GM23338 (cell line): ENCODE results near the gene ALOX12. TPM values are rescaled to one million over a fixed set of nuclear protein-coding genes. Genes with fewer than 3 reads are reported as not detected.

Experiments
- ATAC-seq: fragments of 200-7000 bp; cut with Tn5 transposase; 3 replicates; pipeline ENCODE4 v1.9.1; 2020
- DNase-seq: peaks from one replicate; pipeline ENCODE4 v3.0.0-alpha.2; 2015; ENCODE audit warnings: low spot score
- H2AFZ ChIP-seq: fragments of 200-600 bp; sonication (generic); 2 replicates; pipeline ENCODE4 v1.8.0; 2016; ENCODE audit warnings: antibody characterized with exemption, mild to moderate bottlenecking, moderate library complexity
- H3F3A ChIP-seq: fragments of 200-600 bp; sonication (generic); replicated peaks from 2 replicates; pipeline ENCODE4 v1.8.0; 2017; ENCODE audit warnings: antibody characterized with exemption, mixed run types, low read depth
- H3K27ac ChIP-seq: fragments of 200-600 bp; sonication (generic); 2 replicates; pipeline ENCODE4 v1.6.1; 2016; ENCODE audit warnings: low read depth
- H3K27me3 ChIP-seq: fragments of 200-600 bp; sonication (generic); 2 replicates; pipeline ENCODE4 v1.8.0; 2016; ENCODE audit warnings: mild to moderate bottlenecking, mixed run types, moderate library complexity; ENCODE audit not compliant: insufficient read depth
- H3K36me3 ChIP-seq: fragments of 200-600 bp; sonication (generic); 2 replicates; pipeline ENCODE4 v1.8.0; 2016; ENCODE audit warnings: mild to moderate bottlenecking; ENCODE audit not compliant: insufficient read depth
- H3K4me1 ChIP-seq: fragments of 200-600 bp; sonication (generic); 2 replicates; pipeline ENCODE4 v1.8.0; 2016; ENCODE audit warnings: mild to moderate bottlenecking, moderate library complexity; ENCODE audit not compliant: insufficient read depth
- H3K4me2 ChIP-seq: fragments of 200-600 bp; sonication (generic); 2 replicates; pipeline ENCODE4 v1.7.1; 2017; ENCODE audit warnings: mixed run types
- H3K4me3 ChIP-seq: fragments of 200-600 bp; sonication (generic); 2 replicates; pipeline ENCODE4 v1.6.1; 2016; ENCODE audit warnings: mixed run types
- H3K79me2 ChIP-seq: fragments of 200-600 bp; sonication (generic); replicated peaks from 2 replicates; pipeline ENCODE4 v1.8.0; 2017; ENCODE audit warnings: mild to moderate bottlenecking; ENCODE audit not compliant: insufficient read depth
- H3K9me2 ChIP-seq: fragments of 200-600 bp; sonication (generic); 2 replicates; pipeline ENCODE4 v1.8.0; 2017; ENCODE audit not compliant: insufficient read depth
- H4K20me1 ChIP-seq: fragments of 200-600 bp; sonication (generic); replicated peaks from 2 replicates; pipeline ENCODE4 v1.8.0; 2017; ENCODE audit warnings: mild to moderate bottlenecking; ENCODE audit not compliant: insufficient read depth
- H3K27ac Mint-ChIP-seq: 2 replicates; pipeline ENCODE4 v1.8.0; 2020; ENCODE audit warnings: inconsistent platforms, mild to moderate bottlenecking, moderate library complexity, mixed read lengths
- H3K27me3 Mint-ChIP-seq: 3 replicates; pipeline ENCODE4 v1.8.0; 2022; ENCODE audit warnings: low read depth, mild to moderate bottlenecking, moderate library complexity, mixed read lengths, inconsistent platforms; ENCODE audit not compliant: insufficient read depth, poor library complexity
- H3K36me3 Mint-ChIP-seq: 3 replicates; pipeline ENCODE4 v1.8.0; 2021; ENCODE audit warnings: low read depth, mild to moderate bottlenecking, inconsistent platforms, moderate library complexity, mixed read lengths
- H3K4me1 Mint-ChIP-seq: 3 replicates; pipeline ENCODE4 v1.8.0; 2020; ENCODE audit warnings: mild to moderate bottlenecking, inconsistent platforms, mixed read lengths
- H3K4me3 Mint-ChIP-seq: 3 replicates; pipeline ENCODE4 v1.8.0; 2021; ENCODE audit warnings: moderate library complexity, mild to moderate bottlenecking, inconsistent platforms, mixed read lengths
- H3K9me3 Mint-ChIP-seq: 3 replicates; pipeline ENCODE4 v1.8.0; 2020; ENCODE audit warnings: moderate library complexity, mild to moderate bottlenecking, inconsistent platforms, mixed read lengths
- CREB1 ChIP-seq: fragments of 250-450 bp; sonication (Bioruptor Pico); IDR thresholded peaks from 2 replicates; pipeline ENCODE4 v1.5.0; 2020; ENCODE audit warnings: low read depth, mild to moderate bottlenecking, moderate library complexity
- ETS1 ChIP-seq: IDR thresholded peaks from 2 replicates; pipeline ENCODE4 v1.6.1; 2016; ENCODE audit warnings: antibody characterized with exemption
- EZH2 ChIP-seq: fragments of 200-600 bp; sonication (generic); IDR thresholded peaks from one replicate; pipeline ENCODE4 v1.8.0; 2017; ENCODE audit warnings: antibody characterized with exemption, mild to moderate bottlenecking, low read depth; ENCODE audit not compliant: unreplicated experiment
- EZH2phosphoT487 ChIP-seq: fragments of 200-600 bp; sonication (generic); IDR thresholded peaks from one replicate; pipeline ENCODE4 v1.8.1; 2018; ENCODE audit warnings: antibody characterized with exemption; ENCODE audit not compliant: unreplicated experiment
- JUNB ChIP-seq: IDR thresholded peaks from one replicate; pipeline ENCODE4 v1.6.1; 2016; ENCODE audit warnings: antibody characterized with exemption; ENCODE audit not compliant: unreplicated experiment
- NANOG ChIP-seq: IDR thresholded peaks from 2 replicates; pipeline ENCODE4 v1.6.1; 2016; ENCODE audit warnings: antibody characterized with exemption, borderline replicate concordance
- POLR2AphosphoS5 ChIP-seq: IDR thresholded peaks from 2 replicates; pipeline ENCODE4 v1.6.1; 2016; ENCODE audit warnings: antibody characterized with exemption, low read depth
- STAT1 ChIP-seq: IDR thresholded peaks from one replicate; pipeline ENCODE4 v1.6.1; 2016; ENCODE audit warnings: antibody characterized with exemption; ENCODE audit not compliant: unreplicated experiment
- ZNF114 ChIP-seq: fragments of 250-450 bp; sonication (Bioruptor Pico); IDR thresholded peaks from 2 replicates; pipeline ENCODE4 v1.5.0; 2020; ENCODE audit warnings: mild to moderate bottlenecking, moderate library complexity
- ZNF331 ChIP-seq: fragments of 250-450 bp; sonication (Bioruptor Pico); IDR thresholded peaks from 2 replicates; pipeline ENCODE4 v1.5.0; 2020; ENCODE audit warnings: low read depth, mild to moderate bottlenecking, moderate library complexity
- ZNF462 ChIP-seq: fragments of 250-450 bp; sonication (Bioruptor Pico); IDR thresholded peaks from 2 replicates; pipeline ENCODE4 v1.5.0; 2020; ENCODE audit warnings: mild to moderate bottlenecking, moderate library complexity
- polyA plus RNA-seq: library from polyadenylated mRNA; unstranded; fragments of >200 nt; fragmentation: Nextera tagmentation; extraction: Ambion mirVana; gene quantifications from 2 replicates; pipeline ENCODE4 v1.2.1, GENCODE V29; 2016
- total RNA-seq: library from RNA; depleted of rRNA; stranded (reverse); fragments of >200 nt; shearing (Covaris generic); gene quantifications from 2 replicates; pipeline ENCODE4 v1.2.3, GENCODE V29; 2014
- TF ChIP-seq, protein P1 (sequence below): IDR thresholded peaks from one replicate; pipeline ENCODE4 v1.6.1; 2018; ENCODE audit warnings: antibody characterized with exemption; ENCODE audit not compliant: unreplicated experiment
- TF ChIP-seq, protein P2 (sequence below), 2 experiments: fragments of 200-600 bp in 1 of 2; sonication (generic) in 1 of 2; conservative IDR thresholded peaks; 2 replicates each; pipeline versions ENCODE4 v1.5.1 to v1.6.1; 2016 to 2017; ENCODE audit warnings: antibody characterized with exemption in 2 of 2, low read depth in 2 of 2, mild to moderate bottlenecking in 2 of 2, moderate library complexity in 1 of 2

The ALOX12 gene
- total and polyA plus RNA-seq, 2 experiments from 2014 or later: 1.2 to 1.8 TPM

DNA sequence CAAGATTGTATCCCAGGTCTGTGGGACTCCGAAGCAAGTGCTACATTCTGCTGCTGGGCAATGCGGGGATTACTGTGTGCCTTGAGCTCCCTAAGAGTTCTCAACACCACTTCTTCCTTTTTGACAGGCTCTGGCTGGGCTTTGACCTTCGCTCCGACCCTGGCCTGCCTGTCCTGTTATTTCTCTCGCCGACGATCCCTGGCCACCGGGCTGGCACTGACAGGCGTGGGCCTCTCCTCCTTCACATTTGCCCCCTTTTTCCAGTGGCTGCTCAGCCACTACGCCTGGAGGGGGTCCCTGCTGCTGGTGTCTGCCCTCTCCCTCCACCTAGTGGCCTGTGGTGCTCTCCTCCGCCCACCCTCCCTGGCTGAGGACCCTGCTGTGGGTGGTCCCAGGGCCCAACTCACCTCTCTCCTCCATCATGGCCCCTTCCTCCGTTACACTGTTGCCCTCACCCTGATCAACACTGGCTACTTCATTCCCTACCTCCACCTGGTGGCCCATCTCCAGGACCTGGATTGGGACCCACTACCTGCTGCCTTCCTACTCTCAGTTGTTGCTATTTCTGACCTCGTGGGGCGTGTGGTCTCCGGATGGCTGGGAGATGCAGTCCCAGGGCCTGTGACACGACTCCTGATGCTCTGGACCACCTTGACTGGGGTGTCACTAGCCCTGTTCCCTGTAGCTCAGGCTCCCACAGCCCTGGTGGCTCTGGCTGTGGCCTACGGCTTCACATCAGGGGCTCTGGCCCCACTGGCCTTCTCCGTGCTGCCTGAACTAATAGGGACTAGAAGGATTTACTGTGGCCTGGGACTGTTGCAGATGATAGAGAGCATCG, 42.4 kb downstream of the ALOX12 start:
- Mint-ChIP-seq H3K4me1 (peaks cover 27% of the 10 kb centered on the region), H3K9me3 (no peaks in the 10 kb centered on the region), H3K27ac (no peak overlapping the region), H3K4me3 (peak overlapping the region; percentile 8; the same call in 1 of the 3 replicates), H3K27me3 (peaks cover 26% of the 10 kb centered on the region), H3K36me3 (peaks cover 3% of the 10 kb centered on the region; the same call in 1 of the 3 replicates)
- Histone ChIP-seq H4K20me1 (peaks cover 6% of the 10 kb centered on the region), H3K79me2 (no peaks in the 10 kb centered on the region), H3F3A (peaks cover 19% of the 10 kb centered on the region; the same call in 1 of the 2 replicates), H3K36me3 (no peaks in the 10 kb centered on the region), H3K4me3 (no peak overlapping the region), H3K27ac (no peak overlapping the region), H2AFZ (no peak overlapping the region), H3K27me3 (peaks cover 24% of the 10 kb centered on the region), H3K9me2 (no peaks in the 10 kb centered on the region), H3K4me1 (peaks cover 20% of the 10 kb centered on the region), H3K4me2 (no peak overlapping the region)
- TF ChIP-seq POLR2AphosphoS5 (0 out of 2 replicates have a peak, but pooled peaks have one; percentile 25), STAT1 (no peak), NANOG (no peak), EZH2 (no peak), ZNF331 (CRISPR knock-in tag) (no peak), JUNB (no peak), CREB1 (CRISPR knock-in tag) (no peak), ZNF462 (CRISPR knock-in tag) (no peak), ETS1 (no peak), ZNF114 (CRISPR knock-in tag) (no peak), EZH2phosphoT487 (no peak)
- TF ChIP-seq, protein P1, sequence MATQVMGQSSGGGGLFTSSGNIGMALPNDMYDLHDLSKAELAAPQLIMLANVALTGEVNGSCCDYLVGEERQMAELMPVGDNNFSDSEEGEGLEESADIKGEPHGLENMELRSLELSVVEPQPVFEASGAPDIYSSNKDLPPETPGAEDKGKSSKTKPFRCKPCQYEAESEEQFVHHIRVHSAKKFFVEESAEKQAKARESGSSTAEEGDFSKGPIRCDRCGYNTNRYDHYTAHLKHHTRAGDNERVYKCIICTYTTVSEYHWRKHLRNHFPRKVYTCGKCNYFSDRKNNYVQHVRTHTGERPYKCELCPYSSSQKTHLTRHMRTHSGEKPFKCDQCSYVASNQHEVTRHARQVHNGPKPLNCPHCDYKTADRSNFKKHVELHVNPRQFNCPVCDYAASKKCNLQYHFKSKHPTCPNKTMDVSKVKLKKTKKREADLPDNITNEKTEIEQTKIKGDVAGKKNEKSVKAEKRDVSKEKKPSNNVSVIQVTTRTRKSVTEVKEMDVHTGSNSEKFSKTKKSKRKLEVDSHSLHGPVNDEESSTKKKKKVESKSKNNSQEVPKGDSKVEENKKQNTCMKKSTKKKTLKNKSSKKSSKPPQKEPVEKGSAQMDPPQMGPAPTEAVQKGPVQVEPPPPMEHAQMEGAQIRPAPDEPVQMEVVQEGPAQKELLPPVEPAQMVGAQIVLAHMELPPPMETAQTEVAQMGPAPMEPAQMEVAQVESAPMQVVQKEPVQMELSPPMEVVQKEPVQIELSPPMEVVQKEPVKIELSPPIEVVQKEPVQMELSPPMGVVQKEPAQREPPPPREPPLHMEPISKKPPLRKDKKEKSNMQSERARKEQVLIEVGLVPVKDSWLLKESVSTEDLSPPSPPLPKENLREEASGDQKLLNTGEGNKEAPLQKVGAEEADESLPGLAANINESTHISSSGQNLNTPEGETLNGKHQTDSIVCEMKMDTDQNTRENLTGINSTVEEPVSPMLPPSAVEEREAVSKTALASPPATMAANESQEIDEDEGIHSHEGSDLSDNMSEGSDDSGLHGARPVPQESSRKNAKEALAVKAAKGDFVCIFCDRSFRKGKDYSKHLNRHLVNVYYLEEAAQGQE: no peak
- TF ChIP-seq, protein P2, sequence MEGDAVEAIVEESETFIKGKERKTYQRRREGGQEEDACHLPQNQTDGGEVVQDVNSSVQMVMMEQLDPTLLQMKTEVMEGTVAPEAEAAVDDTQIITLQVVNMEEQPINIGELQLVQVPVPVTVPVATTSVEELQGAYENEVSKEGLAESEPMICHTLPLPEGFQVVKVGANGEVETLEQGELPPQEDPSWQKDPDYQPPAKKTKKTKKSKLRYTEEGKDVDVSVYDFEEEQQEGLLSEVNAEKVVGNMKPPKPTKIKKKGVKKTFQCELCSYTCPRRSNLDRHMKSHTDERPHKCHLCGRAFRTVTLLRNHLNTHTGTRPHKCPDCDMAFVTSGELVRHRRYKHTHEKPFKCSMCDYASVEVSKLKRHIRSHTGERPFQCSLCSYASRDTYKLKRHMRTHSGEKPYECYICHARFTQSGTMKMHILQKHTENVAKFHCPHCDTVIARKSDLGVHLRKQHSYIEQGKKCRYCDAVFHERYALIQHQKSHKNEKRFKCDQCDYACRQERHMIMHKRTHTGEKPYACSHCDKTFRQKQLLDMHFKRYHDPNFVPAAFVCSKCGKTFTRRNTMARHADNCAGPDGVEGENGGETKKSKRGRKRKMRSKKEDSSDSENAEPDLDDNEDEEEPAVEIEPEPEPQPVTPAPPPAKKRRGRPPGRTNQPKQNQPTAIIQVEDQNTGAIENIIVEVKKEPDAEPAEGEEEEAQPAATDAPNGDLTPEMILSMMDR (conservative IDR thresholded peaks at IDR 0.05; ENCODE audit: low read depth in 2 of 2): peak in 1 of 2 experiments; percentile 47; a peak in 3 of 4 replicates
- ATAC-seq (no peak), DNase-seq (no peak)
